ENCODE measurements around the gene LBX2. TPM values are rescaled to one million over a fixed set of nuclear protein-coding genes. Genes with fewer than 3 reads are reported as not detected.
A peak's percentile ranks its signal among the peaks of the same experiment; 100 is the strongest.

The LBX2 gene
- total RNA-seq, 1 experiment from 2014 or later, result 9.6 TPM

DNA sequence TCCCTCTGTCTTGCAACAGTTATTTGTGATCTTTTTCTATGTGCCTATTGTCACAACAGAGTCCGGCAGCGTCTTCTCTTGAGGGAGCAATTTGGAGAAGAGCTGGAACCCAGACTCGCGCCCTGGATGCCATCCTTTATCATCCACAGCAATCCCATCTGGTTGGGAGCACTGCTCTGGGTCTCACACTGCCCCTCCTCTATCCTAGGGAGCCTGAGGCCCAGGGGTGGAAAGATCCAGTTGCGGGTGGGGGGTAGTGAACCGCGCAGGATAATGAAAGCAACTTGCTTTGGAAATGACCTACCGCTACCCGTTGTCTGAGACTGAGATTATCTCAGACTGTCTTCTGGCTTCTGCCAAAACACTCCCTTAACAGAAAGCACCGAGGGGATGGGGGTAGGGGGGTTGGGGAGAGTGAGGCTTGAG is 40.5 kb downstream of the LBX2 start:
- Histone ChIP-seq H3K36me3 (ENCODE audit: control insufficient read depth, insufficient read depth, low read length) (peaks cover 6% of the 10 kb centered on the region; the same call in 1 of the 2 replicates), H3K9me3 (ENCODE audit: control insufficient read depth, insufficient read depth, low read depth, low read length) (no peaks in the 10 kb centered on the region), H3K27me3 (ENCODE audit: control insufficient read depth, insufficient read depth, low read length) (no peaks in the 10 kb centered on the region), H3K4me3 (ENCODE audit: low read depth in 2 of 2, low read length in 2 of 2) (peak overlapping the region; percentile 95 to 100), H3K4me1 (ENCODE audit: control insufficient read depth, insufficient read depth, low read length) (peaks cover 20% of the 10 kb centered on the region), H3K27ac (ENCODE audit: low read length) (peak overlapping the region; percentile 99)
- TF ChIP-seq, protein P1, sequence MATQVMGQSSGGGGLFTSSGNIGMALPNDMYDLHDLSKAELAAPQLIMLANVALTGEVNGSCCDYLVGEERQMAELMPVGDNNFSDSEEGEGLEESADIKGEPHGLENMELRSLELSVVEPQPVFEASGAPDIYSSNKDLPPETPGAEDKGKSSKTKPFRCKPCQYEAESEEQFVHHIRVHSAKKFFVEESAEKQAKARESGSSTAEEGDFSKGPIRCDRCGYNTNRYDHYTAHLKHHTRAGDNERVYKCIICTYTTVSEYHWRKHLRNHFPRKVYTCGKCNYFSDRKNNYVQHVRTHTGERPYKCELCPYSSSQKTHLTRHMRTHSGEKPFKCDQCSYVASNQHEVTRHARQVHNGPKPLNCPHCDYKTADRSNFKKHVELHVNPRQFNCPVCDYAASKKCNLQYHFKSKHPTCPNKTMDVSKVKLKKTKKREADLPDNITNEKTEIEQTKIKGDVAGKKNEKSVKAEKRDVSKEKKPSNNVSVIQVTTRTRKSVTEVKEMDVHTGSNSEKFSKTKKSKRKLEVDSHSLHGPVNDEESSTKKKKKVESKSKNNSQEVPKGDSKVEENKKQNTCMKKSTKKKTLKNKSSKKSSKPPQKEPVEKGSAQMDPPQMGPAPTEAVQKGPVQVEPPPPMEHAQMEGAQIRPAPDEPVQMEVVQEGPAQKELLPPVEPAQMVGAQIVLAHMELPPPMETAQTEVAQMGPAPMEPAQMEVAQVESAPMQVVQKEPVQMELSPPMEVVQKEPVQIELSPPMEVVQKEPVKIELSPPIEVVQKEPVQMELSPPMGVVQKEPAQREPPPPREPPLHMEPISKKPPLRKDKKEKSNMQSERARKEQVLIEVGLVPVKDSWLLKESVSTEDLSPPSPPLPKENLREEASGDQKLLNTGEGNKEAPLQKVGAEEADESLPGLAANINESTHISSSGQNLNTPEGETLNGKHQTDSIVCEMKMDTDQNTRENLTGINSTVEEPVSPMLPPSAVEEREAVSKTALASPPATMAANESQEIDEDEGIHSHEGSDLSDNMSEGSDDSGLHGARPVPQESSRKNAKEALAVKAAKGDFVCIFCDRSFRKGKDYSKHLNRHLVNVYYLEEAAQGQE (IDR thresholded peaks at IDR 0.05; ENCODE audit: insufficient read depth in 1 of 2, low read depth in 2 of 2, low read length in 1 of 2), result no peak
- TF ChIP-seq POLR2AphosphoS5 (IDR thresholded peaks at IDR 0.05; ENCODE audit: low read depth, low read length) (no peak), SIN3A (IDR thresholded peaks at IDR 0.05; ENCODE audit: borderline replicate concordance, insufficient read depth, low read depth, low read length) (no peak), TCF7L2 (IDR thresholded peaks at IDR 0.05; ENCODE audit: low read depth, low read length) (no peak)
- TF ChIP-seq, protein P2, sequence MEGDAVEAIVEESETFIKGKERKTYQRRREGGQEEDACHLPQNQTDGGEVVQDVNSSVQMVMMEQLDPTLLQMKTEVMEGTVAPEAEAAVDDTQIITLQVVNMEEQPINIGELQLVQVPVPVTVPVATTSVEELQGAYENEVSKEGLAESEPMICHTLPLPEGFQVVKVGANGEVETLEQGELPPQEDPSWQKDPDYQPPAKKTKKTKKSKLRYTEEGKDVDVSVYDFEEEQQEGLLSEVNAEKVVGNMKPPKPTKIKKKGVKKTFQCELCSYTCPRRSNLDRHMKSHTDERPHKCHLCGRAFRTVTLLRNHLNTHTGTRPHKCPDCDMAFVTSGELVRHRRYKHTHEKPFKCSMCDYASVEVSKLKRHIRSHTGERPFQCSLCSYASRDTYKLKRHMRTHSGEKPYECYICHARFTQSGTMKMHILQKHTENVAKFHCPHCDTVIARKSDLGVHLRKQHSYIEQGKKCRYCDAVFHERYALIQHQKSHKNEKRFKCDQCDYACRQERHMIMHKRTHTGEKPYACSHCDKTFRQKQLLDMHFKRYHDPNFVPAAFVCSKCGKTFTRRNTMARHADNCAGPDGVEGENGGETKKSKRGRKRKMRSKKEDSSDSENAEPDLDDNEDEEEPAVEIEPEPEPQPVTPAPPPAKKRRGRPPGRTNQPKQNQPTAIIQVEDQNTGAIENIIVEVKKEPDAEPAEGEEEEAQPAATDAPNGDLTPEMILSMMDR (IDR thresholded peaks at IDR 0.05), result no peak
- in situ Hi-C loops (cut with HindIII; ENCODE audit: low pct_unique_long_range_greater_than_20kb, low sequenced_read_pairs), result no loop called here
- DNase-seq (ENCODE audit: low read depth, low spot score) (no peak), ATAC-seq (no peak)
- ChIA-PET CTCF (interaction anchor here (0.7 kb wide), 1 partner anchor 67 kb away, joined by 3 read pairs; no protein-coding TSS in a partner anchor), POLR2A (interaction anchor here (0.5 to 1.2 kb wide), 3 partner anchors 15 to 42 kb away, joined by 3 to 9 read pairs (median 3); no protein-coding TSS in a partner anchor)
- BruUV-seq (replicated peaks), result no TSS peak
- intact Hi-C loops (cut with micrococcal nuclease; ENCODE audit: unreplicated experiment), result no loop called here

DNA sequence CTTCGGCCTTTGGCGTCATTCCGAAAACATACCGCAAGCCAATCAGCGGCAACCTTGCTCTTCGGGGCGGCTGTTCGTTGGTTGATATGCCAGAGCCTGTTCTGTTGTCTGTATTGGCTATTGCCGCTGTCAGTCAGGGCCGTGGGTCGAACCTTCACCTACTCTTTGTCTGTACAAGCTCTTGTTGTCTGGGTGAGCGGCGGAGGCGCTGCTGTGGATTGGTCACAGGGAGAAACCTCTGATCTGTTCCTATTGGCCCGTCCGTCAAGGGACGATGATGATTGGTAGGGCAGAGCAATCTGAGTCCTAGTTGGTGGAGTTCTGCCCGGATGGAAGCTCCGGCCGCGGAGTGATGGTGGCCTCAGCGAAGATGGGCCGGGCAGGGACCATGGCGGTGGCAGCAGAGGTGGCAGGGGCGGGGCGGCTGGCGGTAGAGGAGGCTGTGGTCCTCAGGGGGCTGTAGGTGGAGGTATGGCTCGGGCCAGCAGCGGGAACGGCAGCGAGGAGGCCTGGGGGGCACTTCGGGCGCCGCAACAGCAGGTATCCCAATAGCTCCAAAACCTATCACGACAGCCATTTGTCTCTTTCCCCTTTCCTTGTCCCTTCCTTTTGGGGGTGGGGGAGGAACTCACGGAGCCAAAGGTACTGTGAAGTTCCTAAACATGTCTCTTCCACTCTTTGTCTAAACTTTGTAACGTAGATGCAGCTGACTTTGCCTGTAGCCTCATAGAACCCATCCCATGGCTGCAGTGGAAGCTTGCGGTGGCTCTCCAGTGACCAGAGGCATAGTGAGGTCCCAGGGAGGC is 41.1 kb downstream of the LBX2 start, which contains the start of gene WBP1:
WBP1 (plus strand) TSS at position 307 of the 806 bp plus-strand sequence; CDS start at position 472, 165 bp downstream.
- peaks cover 20% of the 10 kb centered on the region for H3K4me1 ChIP-seq (ENCODE audit: control insufficient read depth, insufficient read depth, low read length)
- peak within 1 kb of the TSS; percentile 95 to 100 for H3K4me3 ChIP-seq (ENCODE audit: low read depth in 2 of 2, low read length in 2 of 2)
- ChIA-PET POLR2A (interaction anchor here (0.5 to 1.2 kb wide), 5 partner anchors 13 to 43 kb away, joined by 3 to 9 read pairs (median 4); no protein-coding TSS in a partner anchor), CTCF (interaction anchor here (0.7 kb wide), 1 partner anchor 67 kb away, joined by 3 read pairs; no protein-coding TSS in a partner anchor)
- no peaks in the 10 kb centered on the region for H3K9me3 ChIP-seq (ENCODE audit: control insufficient read depth, insufficient read depth, low read depth, low read length)
- TSS peak; percentile 88 for BruUV-seq (replicated peaks)
- peak within 1 kb of the TSS; percentile 99 for H3K27ac ChIP-seq (ENCODE audit: low read length)
- peak; percentile 9 for TF ChIP-seq POLR2AphosphoS5 (IDR thresholded peaks at IDR 0.05; ENCODE audit: low read depth, low read length)
- TF ChIP-seq, protein P1 (IDR thresholded peaks at IDR 0.05; ENCODE audit: insufficient read depth in 1 of 2, low read depth in 2 of 2, low read length in 1 of 2), result no peak
- intact Hi-C loops (cut with micrococcal nuclease; ENCODE audit: unreplicated experiment) (no loop called here), in situ Hi-C loops (cut with HindIII; ENCODE audit: low pct_unique_long_range_greater_than_20kb, low sequenced_read_pairs) (no loop called here)
- H3K27me3 ChIP-seq (ENCODE audit: control insufficient read depth, insufficient read depth, low read length), result no peaks in the 10 kb centered on the region
- DNase-seq (ENCODE audit: low read depth, low spot score) (peak; percentile 100), ATAC-seq (peak; percentile 90)
- peaks cover 6% of the 10 kb centered on the region; the same call in 1 of the 2 replicates for H3K36me3 ChIP-seq (ENCODE audit: control insufficient read depth, insufficient read depth, low read length)

Measured in Panc1 (cell line).